IMR-90 (cell line): ENCODE data around the gene HNRNPUL1. TPM values are rescaled to one million over a fixed set of nuclear protein-coding genes. Genes with fewer than 3 reads are reported as not detected.
A peak's percentile ranks its signal among the peaks of the same experiment; 100 is the strongest.

ENCODE experiments used
- ATAC-seq: fragments of 200-7000 bp; cut with Tn5 transposase; 2 replicates; pipeline ENCODE4 v1.9.1; 2020; ENCODE audit warnings: low read depth, mild to moderate bottlenecking, moderate library complexity
- BruUV-seq: library from RNA; stranded (reverse); fragments of 400-500 nt; replicated peaks from 2 replicates; lab custom pipeline; 2021; lab: Mats Ljungman, UMichigan
- CTCF ChIA-PET: fragments of 300-600 bp; formaldehyde crosslinking; extraction: SDS; loops from one replicate; lab custom pipeline; 2021; ENCODE audit warnings: antibody characterized with exemption; lab: Yijun Ruan, JAX
- POLR2A ChIA-PET: fragments of 300-600 bp; sonication (Branson Sonifier 250); formaldehyde crosslinking; loops from one replicate; lab custom pipeline; 2022; ENCODE audit warnings: antibody characterized with exemption; ENCODE audit not compliant: unreplicated experiment; lab: Charles Lee
- DNase-seq: peaks from one replicate; pipeline ENCODE4 v3.0.0; 2013
- H2AFZ ChIP-seq: replicated peaks from 2 replicates; pipeline ENCODE3; 2013; ENCODE audit warnings: low read length, mild to moderate bottlenecking; ENCODE audit not compliant: poor library complexity
- H2AK5ac ChIP-seq: 2 replicates; pipeline ENCODE4 v1.6.1; 2013; ENCODE audit warnings: low read depth, low read length, inconsistent platforms
- H2AK9ac ChIP-seq: replicated peaks from 2 replicates; pipeline ENCODE3; 2013; ENCODE audit warnings: mild to moderate bottlenecking, low read depth, low read length, moderate library complexity; ENCODE audit not compliant: poor library complexity
- H2BK120ac ChIP-seq: 2 replicates; pipeline ENCODE4 v1.6.1; 2013; ENCODE audit warnings: low read depth, low read length, inconsistent platforms
- H2BK15ac ChIP-seq: 3 replicates; pipeline ENCODE4 v1.6.1; 2013; ENCODE audit warnings: low read depth, low read length, inconsistent platforms
- H2BK20ac ChIP-seq: 2 replicates; pipeline ENCODE4 v1.6.1; 2013; ENCODE audit warnings: low read depth, mild to moderate bottlenecking, inconsistent platforms, low read length, moderate library complexity
- H2BK5ac ChIP-seq: 2 replicates; pipeline ENCODE4 v1.6.1; 2013; ENCODE audit warnings: mild to moderate bottlenecking, low read depth, low read length, inconsistent platforms; ENCODE audit not compliant: poor library complexity, severe bottlenecking
- H3K14ac ChIP-seq: replicated peaks from 2 replicates; pipeline ENCODE4 v1.6.1; 2013; ENCODE audit warnings: low read depth, low read length, inconsistent platforms
- H3K18ac ChIP-seq: 2 replicates; pipeline ENCODE4 v1.6.1; 2013; ENCODE audit warnings: low read depth, low read length, control low read depth
- H3K23ac ChIP-seq: 2 replicates; pipeline ENCODE4 v1.6.1; 2013; ENCODE audit warnings: low read depth, low read length, inconsistent platforms
- H3K27ac ChIP-seq: 2 replicates; pipeline ENCODE4 v1.5.1; 2013; ENCODE audit warnings: mild to moderate bottlenecking, control low read depth, low read length; ENCODE audit not compliant: insufficient read depth
- H3K27me3 ChIP-seq: 2 replicates; pipeline ENCODE4 v1.6.1; 2013; ENCODE audit warnings: low read length; ENCODE audit not compliant: control insufficient read depth, insufficient read depth
- H3K36me3 ChIP-seq: 2 replicates; pipeline ENCODE4 v1.6.1; 2013; ENCODE audit warnings: low read length, mixed read lengths; ENCODE audit not compliant: control insufficient read depth, insufficient read depth
- H3K4ac ChIP-seq: 2 replicates; pipeline ENCODE4 v1.6.1; 2013; ENCODE audit warnings: low read depth, low read length, inconsistent platforms
- H3K4me1 ChIP-seq: 2 replicates; pipeline ENCODE4 v1.6.1; 2013; ENCODE audit warnings: low read length, mixed read lengths; ENCODE audit not compliant: control insufficient read depth, insufficient read depth
- H3K4me2 ChIP-seq: 2 replicates; pipeline ENCODE4 v1.6.1; 2013; ENCODE audit warnings: low read depth, mild to moderate bottlenecking, control low read depth, low read length, moderate library complexity
- H3K4me3 ChIP-seq: 2 replicates; pipeline ENCODE4 v1.5.1; 2013; ENCODE audit warnings: low read depth, mild to moderate bottlenecking, control low read depth, low read length, moderate library complexity; ENCODE audit not compliant: insufficient read depth
- H3K56ac ChIP-seq: 2 replicates; pipeline ENCODE4 v1.6.1; 2013; ENCODE audit warnings: low read length, inconsistent platforms; ENCODE audit not compliant: insufficient read depth; ENCODE audit errors: extremely low read depth
- H3K79me1 ChIP-seq, 2 experiments: 2 replicates each; pipeline ENCODE4 v1.6.1; 2013; ENCODE audit warnings: low read length in 2 of 2, inconsistent platforms in 1 of 2, low read depth in 1 of 2
- H3K9ac ChIP-seq: 2 replicates; pipeline ENCODE4 v1.6.1; 2013; ENCODE audit warnings: low read depth, low read length, control low read depth
- H3K9me1 ChIP-seq: 2 replicates; pipeline ENCODE4 v1.6.1; 2013; ENCODE audit warnings: low read length, inconsistent platforms; ENCODE audit not compliant: insufficient read depth
- H3K9me3 ChIP-seq: 2 replicates; pipeline ENCODE4 v1.6.1; 2013; ENCODE audit warnings: low read length; ENCODE audit not compliant: control insufficient read depth, insufficient read depth
- H4K20me1 ChIP-seq: 2 replicates; pipeline ENCODE4 v1.6.1; 2013; ENCODE audit warnings: low read length, inconsistent platforms; ENCODE audit not compliant: insufficient read depth
- H4K5ac ChIP-seq: 2 replicates; pipeline ENCODE4 v1.6.1; 2013; ENCODE audit warnings: mild to moderate bottlenecking, low read depth, low read length, control low read depth
- H4K8ac ChIP-seq, 2 experiments: 2 replicates each; pipeline ENCODE4 v1.6.1; 2013; ENCODE audit warnings: low read depth in 2 of 2, low read length in 2 of 2, control low read depth in 1 of 2, inconsistent platforms in 1 of 2
- H4K91ac ChIP-seq: 2 replicates; pipeline ENCODE4 v1.6.1; 2013; ENCODE audit warnings: low read depth, low read length, inconsistent platforms; ENCODE audit not compliant: insufficient read depth
- CHD1 ChIP-seq: IDR thresholded peaks from 2 replicates; pipeline ENCODE4 v1.6.1; 2012; ENCODE audit warnings: low read depth, low read length, improper control_type of control experiment
- POLR2A ChIP-seq: IDR thresholded peaks from 2 replicates; pipeline ENCODE4 v1.6.1; 2012; ENCODE audit warnings: mild to moderate bottlenecking, low read depth, low read length
- WGBS, 2 experiments: methylation state at CpG; one replicate each; pipeline versions ENCODE4 v1.1.5 to v1.1.7; 2013; ENCODE audit warnings: missing lambda C conversion rate in 2 of 2; ENCODE audit not compliant: insufficient read length in 1 of 2; ENCODE audit errors: extremely low coverage in 2 of 2; 5-methylcytosine and 5-hydroxymethylcytosine counted together
- dilution Hi-C: fragments of 300-500 bp; cut with HindIII; formaldehyde crosslinking; loops from one replicate; pipeline ENCODE4 v1.14.3; 2018; ENCODE audit warnings: low sequenced_read_pairs; ENCODE audit not compliant: unreplicated experiment
- in situ Hi-C: fragments of 300-500 bp; cut with MboI; formaldehyde crosslinking; loops from 3 replicates; pipeline ENCODE4 v1.14.3; 2019; ENCODE audit warnings: low sequenced_read_pairs, inconsistent platforms, mixed read lengths
- intact Hi-C: fragments of 100-400 bp; cut with micrococcal nuclease; formaldehyde crosslinking; loops from 2 replicates; pipeline ENCODE4 v1.10.0; 2022
- polyA plus RNA-seq, 3 experiments: library from polyadenylated mRNA; depleted of rRNA; stranded (reverse); fragments of >200 nt; gene quantifications; 2 replicates each; pipeline ENCODE4 v1.2.3, GENCODE V29; 2012; ENCODE audit warnings: low replicate concordance in 1 of 3
- total RNA-seq: library from RNA; depleted of rRNA; stranded (reverse); fragments of >200 nt; gene quantifications from 2 replicates; pipeline ENCODE4 v1.2.3, GENCODE V29; 2012

Gene HNRNPUL1
- total and polyA plus RNA-seq, 2 of the 4 experiments (the other 2 are of a cell fraction): 50.7 to 67.3 TPM

- no peak overlapping the region for H3K14ac ChIP-seq
- H2BK5ac ChIP-seq: no peak overlapping the region
- POLR2A ChIA-PET: no interaction called here
- WGBS, 2 experiments: 100% methylated on average over 2 of the region's 4 CpGs; no CpG with 5 or more reads in 1 of the 2 experiments
- TF ChIP-seq POLR2A: 0 out of 2 replicates have a peak, but pooled peaks have one; percentile 11
- no peak for TF ChIP-seq CHD1
- CTCF ChIA-PET: no interaction called here
- H3K9me1 ChIP-seq: peaks cover 16% of the 10 kb centered on the region
- no peak overlapping the region for H3K27ac ChIP-seq
- no peak overlapping the region for H4K91ac ChIP-seq
- no peak overlapping the region for H3K4me2 ChIP-seq
- no peak overlapping the region for H3K23ac ChIP-seq
- no peak overlapping the region for H3K4ac ChIP-seq
- no peak overlapping the region for H2AFZ ChIP-seq
- H3K56ac ChIP-seq: no peak overlapping the region
- dilution Hi-C loops (no loop called here), in situ Hi-C loops (no loop called here), intact Hi-C loops (no loop called here)
- H4K5ac ChIP-seq: no peak overlapping the region
- H2BK15ac ChIP-seq: no peak overlapping the region
- no peak for ATAC-seq
- H2BK20ac ChIP-seq: no peak overlapping the region
- no peak overlapping the region for H3K18ac ChIP-seq
- peaks cover 71 to 84% of the 10 kb centered on the region in 2 experiments for H3K79me1 ChIP-seq
- no peak for DNase-seq
- BruUV-seq: no TSS peak
- H3K4me1 ChIP-seq: no peaks in the 10 kb centered on the region
- H2AK5ac ChIP-seq: no peak overlapping the region
- peaks cover 76% of the 10 kb centered on the region for H3K36me3 ChIP-seq
- 0 out of 4 replicates have a peak overlapping the region, but pooled peaks of 1 of the 2 experiments have one; percentile 50 for H4K8ac ChIP-seq
- H4K20me1 ChIP-seq: peaks cover 36% of the 10 kb centered on the region
- H2BK120ac ChIP-seq: no peak overlapping the region
- H2AK9ac ChIP-seq: peak overlapping the region; percentile 23
- H3K4me3 ChIP-seq: no peak overlapping the region
- no peaks in the 10 kb centered on the region for H3K9me3 ChIP-seq
- H3K9ac ChIP-seq: no peak overlapping the region
- no peaks in the 10 kb centered on the region for H3K27me3 ChIP-seq
Measured at GRCh38 chr19:41235480-41235879, 28.7 kb upstream of the HNRNPUL1 start.
